ENCODE data around the gene BGN.

BGN gene

DNA sequence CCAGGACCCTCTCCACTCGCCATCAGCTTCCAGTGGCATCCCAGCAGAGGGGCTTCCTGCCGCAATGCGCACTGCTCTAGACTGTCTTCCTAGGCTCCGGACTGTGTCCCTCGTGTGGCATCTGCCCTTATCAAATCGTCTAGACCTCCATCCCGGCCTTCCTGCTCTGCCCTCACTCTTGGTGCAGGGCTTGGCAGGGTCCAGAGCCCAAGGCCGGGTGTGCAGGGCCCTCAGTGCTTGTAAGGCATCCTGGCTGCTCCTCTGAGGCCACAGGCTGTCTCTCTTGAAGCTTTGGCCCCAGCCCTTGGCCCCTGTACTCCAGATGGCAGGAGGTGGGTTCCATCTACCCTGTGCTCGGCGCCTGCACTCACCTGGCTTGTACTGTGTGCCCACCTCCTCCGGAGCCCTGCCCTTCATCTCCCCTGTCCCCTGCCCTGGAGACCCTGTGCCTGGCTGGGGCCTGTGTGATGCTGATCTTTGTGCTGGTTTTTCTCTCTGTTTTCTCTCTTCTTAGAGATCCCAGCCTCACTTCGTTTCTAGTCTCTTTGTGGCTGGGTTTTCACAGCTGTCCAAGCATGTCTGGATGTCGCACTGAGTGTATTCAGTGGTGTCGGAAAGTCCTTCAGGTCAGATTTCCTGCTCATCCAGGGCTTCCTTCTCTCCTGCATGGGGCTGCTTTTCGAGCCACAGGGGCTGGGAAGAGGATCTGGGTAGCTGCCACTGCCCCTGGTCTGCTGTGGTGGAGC, 45.2 kb upstream of the BGN start:
- TF ChIP-seq POLR2AphosphoS5 (IDR thresholded peaks at IDR 0.05; ENCODE audit: low read depth, low read length), result no peak
- TF ChIP-seq PAX5 (IDR thresholded peaks at IDR 0.05; ENCODE audit: insufficient read depth, low read length, severe bottlenecking), result no peak
- TF ChIP-seq POU2F2 (IDR thresholded peaks at IDR 0.05; ENCODE audit: low read depth, low read length), result no peak
- TF ChIP-seq POLR2A (IDR thresholded peaks at IDR 0.05; ENCODE audit: low read depth, low read length), result no peak
- TF ChIP-seq SPI1 (IDR thresholded peaks at IDR 0.05; ENCODE audit: low read depth, low read length), result no peak
- TF ChIP-seq TAF1 (IDR thresholded peaks at IDR 0.05; ENCODE audit: low read depth, low read length), result no peak
- no peak for DNase-seq (ENCODE audit: insufficient read length, low spot score)
- no peak for FAIRE-seq

- DNase-seq (ENCODE audit: insufficient read length, low spot score) (no peak), FAIRE-seq (no peak)
- no peak for TF ChIP-seq SPI1 (IDR thresholded peaks at IDR 0.05; ENCODE audit: low read depth, low read length)
- no peak for TF ChIP-seq POU2F2 (IDR thresholded peaks at IDR 0.05; ENCODE audit: low read depth, low read length)
- no peak for TF ChIP-seq TAF1 (IDR thresholded peaks at IDR 0.05; ENCODE audit: low read depth, low read length)
- no peak for TF ChIP-seq POLR2A (IDR thresholded peaks at IDR 0.05; ENCODE audit: low read depth, low read length)
- TF ChIP-seq PAX5 (IDR thresholded peaks at IDR 0.05; ENCODE audit: insufficient read depth, low read length, severe bottlenecking), result no peak
- no peak for TF ChIP-seq POLR2AphosphoS5 (IDR thresholded peaks at IDR 0.05; ENCODE audit: low read depth, low read length)
Observed at GRCh38 chrX:153450114-153450948, 44.4 kb upstream of the BGN start.

DNA sequence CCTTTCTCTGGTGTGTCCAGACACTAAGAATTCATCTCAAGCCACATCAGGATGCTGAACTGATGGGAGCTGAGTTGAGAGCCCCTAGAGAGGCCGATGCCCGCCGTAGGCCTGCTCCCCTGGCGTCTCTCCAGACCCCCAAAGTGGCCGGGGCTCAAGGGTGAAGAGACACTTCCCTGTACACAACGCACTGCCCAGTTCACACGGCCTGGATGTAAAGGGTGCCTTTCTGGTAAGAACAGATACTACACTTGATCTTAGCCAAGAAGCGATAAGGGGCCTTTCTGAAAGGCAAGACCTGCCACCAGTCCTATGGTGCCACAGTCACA, 43.9 kb upstream of the BGN start:
- no peak for TF ChIP-seq POLR2A (IDR thresholded peaks at IDR 0.05; ENCODE audit: low read depth, low read length)
- FAIRE-seq (no peak), DNase-seq (ENCODE audit: insufficient read length, low spot score) (no peak)

DNA sequence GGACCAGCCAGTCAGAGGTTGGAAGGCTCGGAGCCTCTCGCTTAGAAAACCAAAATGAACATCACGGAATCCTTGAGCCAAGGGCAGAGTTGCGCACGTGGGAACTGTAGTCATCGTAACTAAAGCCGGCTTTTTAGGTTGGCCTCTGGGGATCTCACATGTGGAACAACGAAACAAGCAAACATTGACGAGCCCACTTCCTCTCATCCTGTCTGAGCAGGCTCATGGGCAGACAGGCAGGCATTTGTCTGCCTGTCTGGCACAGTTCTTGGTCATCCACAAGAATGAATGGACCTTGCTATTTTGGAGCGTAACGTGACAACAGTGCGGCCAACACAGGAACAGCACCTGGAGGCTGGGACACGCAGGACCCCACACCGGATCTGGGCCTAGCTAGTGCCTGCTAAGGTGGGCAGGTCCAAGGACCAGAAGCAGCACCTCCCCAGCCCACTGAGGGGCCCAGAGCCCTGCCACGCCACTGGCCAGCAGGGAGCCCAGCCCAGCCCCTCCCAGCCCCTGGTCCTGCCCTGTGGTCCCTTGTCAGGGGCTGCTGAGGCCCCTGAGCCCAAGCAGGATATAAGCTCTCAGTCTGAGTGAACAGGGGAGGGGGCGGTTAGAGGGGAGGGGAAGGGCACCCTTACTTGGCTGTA, 39.8 kb upstream of the BGN start:
- FAIRE-seq (no peak), DNase-seq (ENCODE audit: insufficient read length, low spot score) (no peak)
- TF ChIP-seq POLR2AphosphoS5 (IDR thresholded peaks at IDR 0.05; ENCODE audit: low read depth, low read length) (no peak), SPI1 (IDR thresholded peaks at IDR 0.05; ENCODE audit: low read depth, low read length) (no peak), TAF1 (IDR thresholded peaks at IDR 0.05; ENCODE audit: low read depth, low read length) (no peak), POLR2A (IDR thresholded peaks at IDR 0.05; ENCODE audit: low read depth, low read length) (no peak), POU2F2 (IDR thresholded peaks at IDR 0.05; ENCODE audit: low read depth, low read length) (no peak), PAX5 (IDR thresholded peaks at IDR 0.05; ENCODE audit: insufficient read depth, low read length, severe bottlenecking) (no peak)

- FAIRE-seq (no peak), DNase-seq (ENCODE audit: insufficient read length, low spot score) (no peak)
- TF ChIP-seq TAF1 (IDR thresholded peaks at IDR 0.05; ENCODE audit: low read depth, low read length) (no peak), POLR2A (IDR thresholded peaks at IDR 0.05; ENCODE audit: low read depth, low read length) (no peak), POLR2AphosphoS5 (IDR thresholded peaks at IDR 0.05; ENCODE audit: low read depth, low read length) (no peak), PAX5 (IDR thresholded peaks at IDR 0.05; ENCODE audit: insufficient read depth, low read length, severe bottlenecking) (no peak), POU2F2 (IDR thresholded peaks at IDR 0.05; ENCODE audit: low read depth, low read length) (no peak), SPI1 (IDR thresholded peaks at IDR 0.05; ENCODE audit: low read depth, low read length) (no peak)
Observed at GRCh38 chrX:153455571-153455970, 39.2 kb upstream of the BGN start.

GRCh38 chrX:153456161-153456560, 38.6 kb upstream of the BGN start:
- no peak for DNase-seq (ENCODE audit: insufficient read length, low spot score)
- FAIRE-seq, result no peak
- no peak for TF ChIP-seq POLR2AphosphoS5 (IDR thresholded peaks at IDR 0.05; ENCODE audit: low read depth, low read length)
- no peak for TF ChIP-seq TAF1 (IDR thresholded peaks at IDR 0.05; ENCODE audit: low read depth, low read length)
- no peak for TF ChIP-seq POU2F2 (IDR thresholded peaks at IDR 0.05; ENCODE audit: low read depth, low read length)
- no peak for TF ChIP-seq PAX5 (IDR thresholded peaks at IDR 0.05; ENCODE audit: insufficient read depth, low read length, severe bottlenecking)
- no peak for TF ChIP-seq SPI1 (IDR thresholded peaks at IDR 0.05; ENCODE audit: low read depth, low read length)
- TF ChIP-seq POLR2A (IDR thresholded peaks at IDR 0.05; ENCODE audit: low read depth, low read length), result no peak

DNA sequence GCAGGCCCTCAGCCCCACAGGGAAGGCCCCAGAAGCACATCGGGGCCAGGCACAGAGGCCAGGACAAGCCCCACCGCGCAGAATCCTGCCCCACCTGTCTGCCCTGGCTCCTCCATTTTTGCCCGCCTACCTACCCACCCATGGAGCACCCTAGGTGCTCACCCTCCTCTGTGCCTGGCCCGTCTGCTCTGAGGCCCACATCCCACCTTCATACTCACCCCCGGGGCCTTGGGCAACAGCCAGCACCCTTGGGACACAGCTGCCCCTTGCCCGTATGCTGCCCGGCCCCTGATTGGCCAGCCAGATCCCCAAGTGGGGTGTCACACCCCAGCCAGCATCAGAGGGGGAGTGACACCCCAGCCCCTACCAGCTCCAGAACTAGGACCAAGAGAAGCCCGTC, 38.1 kb upstream of the BGN start:
- no peak for DNase-seq (ENCODE audit: insufficient read length, low spot score)
- TF ChIP-seq POU2F2 (IDR thresholded peaks at IDR 0.05; ENCODE audit: low read depth, low read length), result no peak
- TF ChIP-seq PAX5 (IDR thresholded peaks at IDR 0.05; ENCODE audit: insufficient read depth, low read length, severe bottlenecking), result no peak
- TF ChIP-seq SPI1 (IDR thresholded peaks at IDR 0.05; ENCODE audit: low read depth, low read length), result no peak
- no peak for TF ChIP-seq POLR2AphosphoS5 (IDR thresholded peaks at IDR 0.05; ENCODE audit: low read depth, low read length)
- TF ChIP-seq POLR2A (IDR thresholded peaks at IDR 0.05; ENCODE audit: low read depth, low read length), result no peak
- TF ChIP-seq TAF1 (IDR thresholded peaks at IDR 0.05; ENCODE audit: low read depth, low read length), result no peak
- no peak for FAIRE-seq

- TF ChIP-seq POLR2A (IDR thresholded peaks at IDR 0.05; ENCODE audit: low read depth, low read length) (no peak), POU2F2 (IDR thresholded peaks at IDR 0.05; ENCODE audit: low read depth, low read length) (no peak), SPI1 (IDR thresholded peaks at IDR 0.05; ENCODE audit: low read depth, low read length) (no peak), POLR2AphosphoS5 (IDR thresholded peaks at IDR 0.05; ENCODE audit: low read depth, low read length) (no peak), PAX5 (IDR thresholded peaks at IDR 0.05; ENCODE audit: insufficient read depth, low read length, severe bottlenecking) (no peak), TAF1 (IDR thresholded peaks at IDR 0.05; ENCODE audit: low read depth, low read length) (no peak)
- FAIRE-seq (no peak), DNase-seq (ENCODE audit: insufficient read length, low spot score) (no peak)
Observed at GRCh38 chrX:153457136-153457825, 37.5 kb upstream of the BGN start.

All from GM12891 (cell line).